Vagina (tissue), 2 donors: ENCODE data around the gene PYM1. TPM values are rescaled to one million over a fixed set of nuclear protein-coding genes. Genes with fewer than 3 reads are reported as not detected.

Experiments used
- DNase-seq, 2 donors: peaks; one replicate each; pipeline ENCODE4 v3.0.0-alpha.2; 2017; ENCODE audit errors: extremely low spot score in 2 of 2
- H3K27ac ChIP-seq: fragments of 200-600 bp; sonication (generic); one replicate; pipeline ENCODE4 v1.5.1; 2019
- H3K27me3 ChIP-seq: fragments of 200-600 bp; sonication (generic); one replicate; pipeline ENCODE4 v1.5.1; 2019
- H3K36me3 ChIP-seq, 2 donors: fragments of 200-600 bp; sonication (generic); one replicate each; pipeline ENCODE4 v1.5.1; 2017 to 2019
- H3K4me1 ChIP-seq: fragments of 200-600 bp; sonication (generic); one replicate; pipeline ENCODE4 v1.5.1; 2019
- H3K4me3 ChIP-seq, 2 donors: fragments of 200-600 bp; sonication (generic); 1 replicate in 1 of 2; 2 replicates in 1 of 2; pipeline ENCODE4 v1.5.1; 2016 to 2019
- H3K9me3 ChIP-seq: fragments of 200-600 bp; sonication (generic); one replicate; pipeline ENCODE4 v1.5.1; 2019
- CTCF ChIP-seq, 3 experiments: fragments of 450-650 bp in 2 of 3; fragments of 200-600 bp in 1 of 3; sonication (generic) in 1 of 3; IDR thresholded peaks; one replicate each; pipeline ENCODE4 v1.5.1; 2017 to 2019; ENCODE audit warnings: antibody characterized with exemption in 3 of 3, mild to moderate bottlenecking in 2 of 3, moderate library complexity in 2 of 3
- POLR2A ChIP-seq, 2 donors: fragments of 450-650 bp; IDR thresholded peaks; one replicate each; pipeline ENCODE4 v1.6.1; 2017; ENCODE audit warnings: antibody characterized with exemption in 2 of 2, mild to moderate bottlenecking in 2 of 2, moderate library complexity in 2 of 2
- POLR2AphosphoS5 ChIP-seq, 2 donors: sonication (generic); formaldehyde crosslinking; IDR thresholded peaks; one replicate each; pipeline ENCODE4 v1.9.0; 2017; ENCODE audit warnings: antibody characterized with exemption in 2 of 2, mild to moderate bottlenecking in 2 of 2, low read depth in 1 of 2; ENCODE audit not compliant: insufficient read depth in 1 of 2
- intact Hi-C: fragments of 100-400 bp; cut with DNase I; formaldehyde crosslinking; loops from one replicate; pipeline ENCODE4 v1.15.1; 2023
- total RNA-seq: library from RNA; depleted of rRNA; stranded (reverse); fragments of >200 nt; gene quantifications from one replicate; pipeline ENCODE4 v1.2.3, GENCODE V29; 2016

PYM1 gene
- total RNA-seq, 1 donor from 2014 or later: 25.8 TPM

DNA sequence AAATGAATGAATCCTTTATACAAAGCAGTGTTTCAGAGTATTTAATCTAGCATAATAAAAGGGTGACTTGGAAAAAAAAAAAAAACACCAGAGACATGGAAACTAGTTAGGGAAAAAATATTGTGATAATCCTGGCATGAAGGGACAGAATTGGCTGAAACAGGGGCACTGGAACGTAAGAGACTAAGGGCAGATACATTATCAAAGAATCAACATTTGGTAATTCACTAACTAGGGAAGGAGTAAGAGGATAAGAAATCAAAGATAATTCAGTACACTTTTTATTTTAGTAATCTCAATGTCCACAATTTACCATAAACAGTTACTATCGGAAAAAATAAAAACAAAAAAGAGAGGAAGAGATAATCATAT, 18.2 kb downstream of the PYM1 start:
- H3K9me3 ChIP-seq: no peaks in the 10 kb centered on the region
- DNase-seq: no peak
- no peaks in the 10 kb centered on the region for H3K27me3 ChIP-seq
- peaks cover 0 to 14% of the 10 kb centered on the region in 2 donors for H3K36me3 ChIP-seq
- intact Hi-C loops: no loop called here
- no peak overlapping the region for H3K4me3 ChIP-seq
- TF ChIP-seq POLR2A (IDR thresholded peaks at IDR 0.05) (no peak), POLR2AphosphoS5 (IDR thresholded peaks at IDR 0.05; ENCODE audit: insufficient read depth in 1 of 2, low read depth in 1 of 2) (no peak), CTCF (IDR thresholded peaks at IDR 0.05) (no peak)
- H3K27ac ChIP-seq: no peak overlapping the region
- H3K4me1 ChIP-seq: no peaks in the 10 kb centered on the region

DNA sequence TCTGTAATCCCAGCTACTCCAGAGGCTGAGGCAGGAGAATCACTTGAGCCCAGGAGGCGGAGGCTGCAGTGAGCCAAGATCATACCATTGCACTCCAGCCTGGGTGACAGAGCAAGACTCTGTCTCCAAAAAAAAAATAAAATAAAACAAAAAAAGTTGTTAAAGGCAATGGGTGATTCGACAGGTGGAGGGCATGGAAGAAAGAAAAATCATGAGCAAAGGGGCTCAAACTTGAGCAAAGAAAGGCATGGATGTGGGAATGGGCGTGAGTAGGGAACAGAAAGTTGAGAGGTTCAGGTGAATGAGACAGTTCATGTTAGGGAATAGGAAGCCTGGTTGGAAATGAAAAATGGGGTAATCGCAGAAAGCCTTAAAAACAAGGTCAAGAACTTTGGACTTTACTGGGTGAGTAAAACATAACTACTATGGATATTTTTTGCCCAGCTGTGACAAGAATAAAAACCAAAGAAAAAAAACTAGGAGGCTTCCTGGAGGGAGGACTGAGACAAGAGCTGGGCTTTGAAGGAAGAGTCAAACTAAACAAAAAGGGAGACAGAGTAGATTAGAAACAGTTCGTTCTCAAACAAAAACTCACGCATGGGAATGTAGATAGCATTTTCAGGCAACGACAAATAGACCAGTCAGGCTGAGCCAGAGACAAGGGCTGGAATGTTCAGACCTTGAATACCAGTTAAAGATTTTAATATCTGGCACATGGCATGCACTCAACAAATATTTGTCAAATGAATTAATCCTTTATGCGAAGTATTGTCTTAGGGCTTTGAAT, 18.8 kb downstream of the PYM1 start:
- H3K27ac ChIP-seq: no peak overlapping the region
- H3K36me3 ChIP-seq: peaks cover 0 to 14% of the 10 kb centered on the region in 2 donors
- no peak for DNase-seq
- no peaks in the 10 kb centered on the region for H3K4me1 ChIP-seq
- intact Hi-C loops: no loop called here
- no peak for TF ChIP-seq CTCF (IDR thresholded peaks at IDR 0.05)
- no peaks in the 10 kb centered on the region for H3K27me3 ChIP-seq
- H3K4me3 ChIP-seq: no peak overlapping the region
- H3K9me3 ChIP-seq: no peaks in the 10 kb centered on the region

DNA sequence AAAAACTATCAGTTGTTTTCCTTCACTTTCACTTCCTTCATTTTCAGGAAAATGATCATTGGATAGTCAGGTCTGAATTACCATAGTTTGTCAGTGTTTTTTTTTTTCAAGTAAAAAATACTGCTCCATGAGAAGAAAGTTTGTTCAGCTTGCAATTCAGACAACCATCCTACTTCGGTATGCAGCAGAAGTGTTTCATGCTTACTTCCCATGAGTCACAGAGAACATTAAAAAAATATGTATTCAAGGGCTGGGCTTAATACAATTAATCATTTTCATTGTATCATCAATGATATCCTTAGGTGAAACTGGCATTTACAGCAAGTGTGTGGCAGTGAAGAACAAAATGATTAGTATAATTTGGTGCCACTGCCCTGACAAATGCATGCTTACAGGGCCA, 21.6 kb downstream of the PYM1 start:
- no peak overlapping the region for H3K4me3 ChIP-seq
- intact Hi-C loops: no loop called here
- H3K27me3 ChIP-seq: no peaks in the 10 kb centered on the region

GRCh38 chr12:55901881-55902490, 25.7 kb downstream of the PYM1 start:
- Histone ChIP-seq H3K9me3 (no peaks in the 10 kb centered on the region), H3K4me3 (no peak overlapping the region), H3K36me3 (peaks cover 0 to 21% of the 10 kb centered on the region in 2 donors), H3K27ac (no peak overlapping the region), H3K27me3 (no peaks in the 10 kb centered on the region), H3K4me1 (no peaks in the 10 kb centered on the region)
- intact Hi-C loops: no loop called here
- TF ChIP-seq POLR2AphosphoS5 (IDR thresholded peaks at IDR 0.05; ENCODE audit: insufficient read depth in 1 of 2, low read depth in 1 of 2): no peak
- TF ChIP-seq POLR2A (IDR thresholded peaks at IDR 0.05): no peak
- TF ChIP-seq CTCF (IDR thresholded peaks at IDR 0.05): no peak
- no peak for DNase-seq

More for the DNA sequence above, 21.6 kb downstream of the PYM1 start:
- no peak for TF ChIP-seq POLR2AphosphoS5 (IDR thresholded peaks at IDR 0.05; ENCODE audit: insufficient read depth in 1 of 2, low read depth in 1 of 2)
- no peak for TF ChIP-seq POLR2A (IDR thresholded peaks at IDR 0.05)
- no peak for TF ChIP-seq CTCF (IDR thresholded peaks at IDR 0.05)
- no peaks in the 10 kb centered on the region for H3K4me1 ChIP-seq
- no peak for DNase-seq
- H3K36me3 ChIP-seq: peaks cover 0 to 20% of the 10 kb centered on the region in 2 donors
- H3K9me3 ChIP-seq: no peaks in the 10 kb centered on the region
- no peak overlapping the region for H3K27ac ChIP-seq

GRCh38 chr12:55899082-55899481, 28.6 kb downstream of the PYM1 start:
- intact Hi-C loops: no loop called here
- no peak overlapping the region for H3K27ac ChIP-seq
- TF ChIP-seq POLR2A (IDR thresholded peaks at IDR 0.05) (no peak), CTCF (IDR thresholded peaks at IDR 0.05) (no peak), POLR2AphosphoS5 (IDR thresholded peaks at IDR 0.05; ENCODE audit: insufficient read depth in 1 of 2, low read depth in 1 of 2) (no peak)

More at GRCh38 chr12:55899082-55899481, 28.6 kb downstream of the PYM1 start:
- peaks cover 0 to 21% of the 10 kb centered on the region in 2 donors for H3K36me3 ChIP-seq
- H3K27me3 ChIP-seq: no peaks in the 10 kb centered on the region
- no peaks in the 10 kb centered on the region for H3K4me1 ChIP-seq
- H3K4me3 ChIP-seq: no peak overlapping the region
- no peaks in the 10 kb centered on the region for H3K9me3 ChIP-seq
- DNase-seq: no peak
